Measurements from ENCODE around the gene PLCL1.
A peak's percentile ranks its signal among the peaks of the same experiment; 100 is the strongest.

Gene PLCL1

GRCh38 chr2:197870137-197870536, 65.7 kb downstream of the PLCL1 start:
- H3K4me3 ChIP-seq (ENCODE audit: low read length), result no peak overlapping the region
- no peak for DNase-seq (ENCODE audit: low read depth)
- no peak for TF ChIP-seq CTCF (IDR thresholded peaks at IDR 0.05; ENCODE audit: insufficient read depth, low read depth, low read length, missing control alignments)

GRCh38 chr2:197871780-197872456, 67.5 kb downstream of the PLCL1 start:
- H3K4me3 ChIP-seq (ENCODE audit: low read length), result no peak overlapping the region

GRCh38 chr2:197873293-197873701, 68.9 kb downstream of the PLCL1 start:
- H3K4me3 ChIP-seq (ENCODE audit: low read length), result no peak overlapping the region
- peak; percentile 5 for DNase-seq (ENCODE audit: low read depth)
- no peak for TF ChIP-seq CTCF (IDR thresholded peaks at IDR 0.05; ENCODE audit: insufficient read depth, low read depth, low read length, missing control alignments)

More at GRCh38 chr2:197871780-197872456, 67.5 kb downstream of the PLCL1 start:
- no peak for TF ChIP-seq CTCF (IDR thresholded peaks at IDR 0.05; ENCODE audit: insufficient read depth, low read depth, low read length, missing control alignments)
- no peak for DNase-seq (ENCODE audit: low read depth)

GRCh38 chr2:197875763-197876162, 71.4 kb downstream of the PLCL1 start:
- no peak overlapping the region for H3K4me3 ChIP-seq (ENCODE audit: low read length)
- no peak for TF ChIP-seq CTCF (IDR thresholded peaks at IDR 0.05; ENCODE audit: insufficient read depth, low read depth, low read length, missing control alignments)
- DNase-seq (ENCODE audit: low read depth), result no peak

- no peak for TF ChIP-seq CTCF (IDR thresholded peaks at IDR 0.05; ENCODE audit: insufficient read depth, low read depth, low read length, missing control alignments)
- H3K4me3 ChIP-seq (ENCODE audit: low read length), result no peak overlapping the region
- no peak for DNase-seq (ENCODE audit: low read depth)
These were observed 72.1 kb downstream of the PLCL1 start for GRCh38 chr2:197876524-197876923.

GRCh38 chr2:197877038-197877437, 72.6 kb downstream of the PLCL1 start:
- DNase-seq (ENCODE audit: low read depth), result peak; percentile 3
- TF ChIP-seq CTCF (IDR thresholded peaks at IDR 0.05; ENCODE audit: insufficient read depth, low read depth, low read length, missing control alignments), result no peak
- no peak overlapping the region for H3K4me3 ChIP-seq (ENCODE audit: low read length)

- H3K4me3 ChIP-seq (ENCODE audit: low read length), result no peak overlapping the region
- DNase-seq (ENCODE audit: low read depth), result peak; percentile 34
- no peak for TF ChIP-seq CTCF (IDR thresholded peaks at IDR 0.05; ENCODE audit: insufficient read depth, low read depth, low read length, missing control alignments)
These were observed 74.4 kb downstream of the PLCL1 start for GRCh38 chr2:197878792-197879191.

All from epithelial cell of esophagus (primary cell).